Measurements from ENCODE around the gene DTWD2.

DTWD2 gene, protein sequence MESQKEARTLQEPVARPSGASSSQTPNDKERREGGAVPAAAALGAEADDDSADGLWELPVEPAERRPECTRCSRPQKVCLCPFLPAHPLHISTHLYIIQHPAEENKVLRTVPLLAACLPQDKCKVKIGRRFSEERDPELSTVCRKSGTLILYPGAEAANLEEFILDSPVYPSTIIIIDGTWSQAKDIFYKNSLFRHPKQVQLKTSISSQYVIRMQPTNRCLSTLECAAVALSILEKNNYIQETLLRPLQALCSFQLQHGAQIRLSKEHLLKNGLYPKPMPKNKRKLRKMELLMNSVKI

DNA sequence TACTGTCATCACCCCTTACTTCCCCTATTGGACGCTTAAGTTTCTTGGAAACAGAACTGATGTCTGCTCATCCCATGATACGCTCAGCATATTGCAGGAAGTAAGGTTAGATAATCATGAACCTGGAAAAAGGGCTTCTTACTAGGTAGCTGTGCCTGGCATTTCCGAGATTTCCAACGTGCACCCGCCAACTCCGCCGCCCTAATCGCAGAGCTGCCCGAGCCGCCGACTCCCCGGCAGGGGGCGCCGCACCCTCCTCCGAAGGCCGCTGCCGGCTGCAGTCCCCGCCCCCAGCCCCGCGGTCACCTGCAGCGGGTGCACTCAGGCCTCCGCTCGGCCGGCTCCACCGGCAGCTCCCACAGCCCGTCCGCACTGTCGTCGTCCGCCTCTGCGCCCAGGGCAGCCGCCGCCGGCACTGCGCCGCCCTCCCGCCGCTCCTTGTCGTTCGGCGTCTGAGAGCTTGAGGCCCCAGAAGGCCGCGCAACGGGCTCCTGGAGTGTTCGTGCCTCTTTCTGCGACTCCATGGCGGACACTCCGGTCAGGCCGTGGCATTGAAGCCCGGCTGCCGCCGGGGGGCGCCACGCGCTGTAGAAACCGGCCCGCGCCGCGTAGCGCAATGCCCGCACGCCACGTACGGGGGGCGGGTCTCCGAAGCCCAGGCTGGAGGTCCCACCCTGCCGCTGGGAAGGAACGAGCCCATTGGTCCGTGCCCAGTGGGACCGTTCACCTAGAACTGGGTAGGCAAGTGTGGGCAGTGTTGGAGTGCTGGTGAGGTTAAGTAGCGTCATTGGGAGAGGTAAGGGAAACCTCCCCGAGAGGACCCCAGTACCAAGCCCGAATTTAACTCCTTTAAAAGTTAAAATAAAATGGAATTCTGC, at the start of gene DTWD2:
DTWD2 (minus strand) TSS at position 560 of the 878 bp plus-strand sequence; CDS start at position 524, 36 bp downstream.
- peaks cover 6% of the 10 kb centered on the region; the same call in 1 of the 2 replicates for H3K4me1 ChIP-seq (ENCODE audit: insufficient read depth, low read length)
- H3K9ac ChIP-seq (ENCODE audit: low read depth, low read length) = peak within 1 kb of the TSS; percentile 95
- no peaks in the 10 kb centered on the region for H3K36me3 ChIP-seq (ENCODE audit: insufficient read depth, low read length)
- no peaks in the 10 kb centered on the region for H3K9me3 ChIP-seq (ENCODE audit: control insufficient read depth, insufficient read depth, low read length)

DNA sequence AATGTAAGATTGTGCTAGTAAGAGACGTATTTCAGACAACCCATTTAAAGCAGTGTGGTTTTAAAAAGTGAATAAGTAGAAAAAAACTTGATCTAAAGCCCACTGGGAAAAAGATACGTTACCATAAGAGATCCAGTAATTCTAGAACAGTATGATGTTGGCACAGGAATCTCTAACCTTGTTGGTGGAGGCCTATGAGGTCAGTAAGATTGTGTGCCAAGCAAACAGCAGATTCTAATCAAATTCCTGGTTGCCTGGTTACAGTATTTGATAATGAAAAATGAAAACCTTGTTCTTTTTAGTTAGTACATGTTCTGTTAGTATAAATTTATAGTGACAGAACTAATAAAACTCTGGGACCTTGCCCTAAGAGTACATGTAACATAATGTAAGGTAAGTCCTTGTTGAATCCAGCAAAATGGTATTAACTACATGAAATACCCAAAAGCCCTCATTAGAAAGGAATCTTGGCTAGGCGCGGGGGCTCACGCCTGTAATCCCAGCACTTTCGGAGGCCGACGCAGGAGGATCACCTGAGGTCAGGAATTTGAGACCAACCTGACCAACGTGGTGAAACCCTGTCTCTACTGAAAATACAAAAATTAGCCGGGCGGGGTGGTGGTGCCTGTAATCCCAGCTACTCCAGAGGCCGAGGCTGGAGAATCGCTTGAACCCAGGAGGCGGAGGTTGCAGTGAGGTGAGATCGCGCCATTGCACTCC, 49.3 kb upstream of the DTWD2 start:
- Histone ChIP-seq H3K9ac (ENCODE audit: low read depth, low read length) (no peak overlapping the region), H3K4me1 (ENCODE audit: insufficient read depth, low read length) (no peaks in the 10 kb centered on the region), H3K36me3 (ENCODE audit: insufficient read depth, low read length) (no peaks in the 10 kb centered on the region), H3K9me3 (ENCODE audit: control insufficient read depth, insufficient read depth, low read length) (peaks cover 2% of the 10 kb centered on the region; the same call in 1 of the 2 replicates)

DNA sequence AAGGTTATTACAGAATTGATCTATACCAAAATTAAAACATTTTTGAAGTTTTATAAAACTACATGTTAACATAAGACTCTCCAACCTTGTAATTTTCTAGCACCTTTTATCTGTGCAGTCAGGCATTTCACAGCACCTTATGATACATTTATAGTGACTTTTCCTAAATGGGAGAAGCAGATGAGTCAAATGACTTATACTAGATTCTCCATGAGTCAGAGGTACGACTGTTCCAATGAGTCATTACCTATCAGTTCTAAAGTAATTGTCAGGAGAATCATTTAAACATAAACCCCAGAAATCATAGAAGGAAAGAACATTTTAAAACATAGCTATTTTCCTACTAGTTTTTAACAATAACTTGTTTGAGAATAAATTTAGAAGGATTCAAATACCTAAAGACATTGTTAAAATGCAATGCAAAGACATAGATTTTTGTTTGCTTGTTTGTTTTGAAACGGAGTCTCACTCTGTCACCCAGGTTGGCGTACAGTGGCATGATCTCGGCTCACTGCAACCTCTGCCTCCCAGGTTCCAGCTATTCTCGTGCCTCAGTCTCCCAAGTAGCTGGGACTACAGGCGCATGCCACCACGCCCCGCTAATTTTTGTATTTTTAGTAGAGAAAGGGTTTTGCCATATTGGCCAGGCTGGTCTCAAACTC, 47.9 kb upstream of the DTWD2 start:
- Histone ChIP-seq H3K36me3 (ENCODE audit: insufficient read depth, low read length) (no peaks in the 10 kb centered on the region), H3K4me1 (ENCODE audit: insufficient read depth, low read length) (peaks cover 10% of the 10 kb centered on the region), H3K9ac (ENCODE audit: low read depth, low read length) (no peak overlapping the region), H3K9me3 (ENCODE audit: control insufficient read depth, insufficient read depth, low read length) (no peaks in the 10 kb centered on the region)

GRCh38 chr5:119033135-119033534, 44.8 kb upstream of the DTWD2 start:
- no peak overlapping the region for H3K9ac ChIP-seq (ENCODE audit: low read depth, low read length)
- H3K9me3 ChIP-seq (ENCODE audit: control insufficient read depth, insufficient read depth, low read length) = no peaks in the 10 kb centered on the region
- no peaks in the 10 kb centered on the region for H3K36me3 ChIP-seq (ENCODE audit: insufficient read depth, low read length)
- H3K4me1 ChIP-seq (ENCODE audit: insufficient read depth, low read length) = peaks cover 12% of the 10 kb centered on the region

- Histone ChIP-seq H3K36me3 (ENCODE audit: insufficient read depth, low read length) (no peaks in the 10 kb centered on the region), H3K9me3 (ENCODE audit: control insufficient read depth, insufficient read depth, low read length) (no peaks in the 10 kb centered on the region), H3K9ac (ENCODE audit: low read depth, low read length) (no peak overlapping the region), H3K4me1 (ENCODE audit: insufficient read depth, low read length) (peaks cover 14% of the 10 kb centered on the region)
Measured at GRCh38 chr5:119032656-119033055, 44.3 kb upstream of the DTWD2 start.

DNA sequence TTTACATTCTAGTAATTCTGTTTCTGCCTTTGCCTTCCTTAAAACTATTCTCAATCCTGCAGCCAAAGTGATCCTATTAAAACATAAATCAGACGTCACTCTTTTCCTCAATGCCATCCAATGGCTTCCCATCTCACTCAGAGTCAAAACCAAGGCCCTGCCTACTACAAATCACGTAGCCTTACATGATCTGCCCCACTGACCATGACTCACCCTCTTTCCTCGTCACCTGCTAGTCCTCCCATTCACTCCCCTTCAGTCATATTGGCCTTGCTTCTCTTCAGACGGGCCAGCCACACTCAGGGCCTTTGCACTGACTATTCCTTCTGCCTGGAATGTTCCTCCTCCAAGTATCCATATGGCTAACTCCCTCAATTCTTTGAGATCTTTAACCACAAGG, 43.6 kb upstream of the DTWD2 start:
- Histone ChIP-seq H3K4me1 (ENCODE audit: insufficient read depth, low read length) (peaks cover 15% of the 10 kb centered on the region), H3K9ac (ENCODE audit: low read depth, low read length) (no peak overlapping the region), H3K36me3 (ENCODE audit: insufficient read depth, low read length) (no peaks in the 10 kb centered on the region), H3K9me3 (ENCODE audit: control insufficient read depth, insufficient read depth, low read length) (no peaks in the 10 kb centered on the region)

GRCh38 chr5:119031011-119031886, 42.9 kb upstream of the DTWD2 start:
- Histone ChIP-seq H3K9ac (ENCODE audit: low read depth, low read length) (no peak overlapping the region), H3K36me3 (ENCODE audit: insufficient read depth, low read length) (no peaks in the 10 kb centered on the region), H3K4me1 (ENCODE audit: insufficient read depth, low read length) (peaks cover 15% of the 10 kb centered on the region)

DNA sequence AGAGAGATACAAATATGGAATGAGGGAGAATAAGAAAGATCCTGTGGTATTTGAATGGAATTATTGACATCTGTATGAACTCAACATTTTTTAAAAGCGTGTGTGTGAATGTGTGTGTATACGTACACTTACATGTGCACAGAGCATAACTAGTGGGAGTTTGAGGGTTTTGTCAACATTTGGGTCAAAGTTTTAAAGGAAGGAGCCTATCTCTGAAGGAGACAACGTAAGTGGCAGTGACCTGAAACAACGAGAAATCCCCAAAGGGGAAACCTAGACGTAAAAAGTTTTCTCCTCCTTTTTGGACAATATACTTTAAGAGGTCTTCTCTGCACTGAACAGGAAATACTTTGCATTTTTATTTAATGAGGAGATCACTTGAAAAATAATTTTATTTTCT, 40.2 kb upstream of the DTWD2 start:
- peaks cover 15% of the 10 kb centered on the region for H3K4me1 ChIP-seq (ENCODE audit: insufficient read depth, low read length)
- H3K36me3 ChIP-seq (ENCODE audit: insufficient read depth, low read length) = no peaks in the 10 kb centered on the region
- H3K9me3 ChIP-seq (ENCODE audit: control insufficient read depth, insufficient read depth, low read length) = no peaks in the 10 kb centered on the region
- no peak overlapping the region for H3K9ac ChIP-seq (ENCODE audit: low read depth, low read length)

More at GRCh38 chr5:119031011-119031886, 42.9 kb upstream of the DTWD2 start:
- no peaks in the 10 kb centered on the region for H3K9me3 ChIP-seq (ENCODE audit: control insufficient read depth, insufficient read depth, low read length)

GRCh38 chr5:119022773-119023172, 34.4 kb upstream of the DTWD2 start:
- no peaks in the 10 kb centered on the region for H3K9me3 ChIP-seq (ENCODE audit: control insufficient read depth, insufficient read depth, low read length)
- no peak overlapping the region for H3K9ac ChIP-seq (ENCODE audit: low read depth, low read length)
- H3K36me3 ChIP-seq (ENCODE audit: insufficient read depth, low read length) = no peaks in the 10 kb centered on the region
- peaks cover 3% of the 10 kb centered on the region; the same call in 1 of the 2 replicates for H3K4me1 ChIP-seq (ENCODE audit: insufficient read depth, low read length)

- H3K36me3 ChIP-seq (ENCODE audit: insufficient read depth, low read length) = no peaks in the 10 kb centered on the region
- H3K9ac ChIP-seq (ENCODE audit: low read depth, low read length) = no peak overlapping the region
- no peaks in the 10 kb centered on the region for H3K4me1 ChIP-seq (ENCODE audit: insufficient read depth, low read length)
- H3K9me3 ChIP-seq (ENCODE audit: control insufficient read depth, insufficient read depth, low read length) = no peaks in the 10 kb centered on the region
Measured at GRCh38 chr5:119022017-119022745, 33.8 kb upstream of the DTWD2 start.

DNA sequence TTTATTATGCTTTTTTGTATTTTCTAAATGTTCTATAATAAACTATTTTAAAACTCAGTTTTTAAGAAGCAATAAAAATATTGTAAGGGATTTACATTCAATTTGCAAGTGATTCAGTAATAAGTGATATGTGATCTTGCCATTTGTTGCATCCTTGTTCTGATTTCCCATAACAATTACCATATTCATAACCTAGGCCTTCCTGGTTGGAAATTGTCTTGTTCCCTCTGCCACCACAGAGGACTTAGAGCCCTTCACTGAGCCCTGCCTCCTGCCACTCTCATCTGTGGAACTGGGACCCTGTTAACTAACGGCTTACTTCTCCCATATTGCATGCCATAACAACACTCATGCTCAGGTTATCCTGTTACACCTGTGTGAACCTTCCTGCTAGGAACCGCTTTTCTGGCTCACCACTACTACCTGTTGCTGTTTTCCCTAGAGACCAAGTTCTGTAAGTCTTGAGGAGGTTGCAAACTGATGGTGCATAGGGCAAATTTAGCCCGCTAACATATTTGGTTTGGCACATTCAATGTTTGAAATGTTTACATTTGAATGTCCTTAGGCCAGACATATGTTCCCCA, 32.9 kb upstream of the DTWD2 start:
- Histone ChIP-seq H3K4me1 (ENCODE audit: insufficient read depth, low read length) (no peaks in the 10 kb centered on the region), H3K36me3 (ENCODE audit: insufficient read depth, low read length) (no peaks in the 10 kb centered on the region), H3K9ac (ENCODE audit: low read depth, low read length) (no peak overlapping the region), H3K9me3 (ENCODE audit: control insufficient read depth, insufficient read depth, low read length) (no peaks in the 10 kb centered on the region)

- H3K4me1 ChIP-seq (ENCODE audit: insufficient read depth, low read length) = no peaks in the 10 kb centered on the region
- no peaks in the 10 kb centered on the region for H3K36me3 ChIP-seq (ENCODE audit: insufficient read depth, low read length)
- no peaks in the 10 kb centered on the region for H3K9me3 ChIP-seq (ENCODE audit: control insufficient read depth, insufficient read depth, low read length)
- no peak overlapping the region for H3K9ac ChIP-seq (ENCODE audit: low read depth, low read length)
Measured at GRCh38 chr5:119019949-119020348, 31.6 kb upstream of the DTWD2 start.
